HUDEP-2 (cell line): ENCODE measurements around the gene MARK1.

ENCODE experiments used
- DNase-seq, 76 experiments: peaks; one replicate each; lab custom pipeline; 2025; ENCODE audit not compliant: unreplicated experiment in 76 of 76; lab: John Stamatoyannopoulos, UW

MARK1 gene

DNA sequence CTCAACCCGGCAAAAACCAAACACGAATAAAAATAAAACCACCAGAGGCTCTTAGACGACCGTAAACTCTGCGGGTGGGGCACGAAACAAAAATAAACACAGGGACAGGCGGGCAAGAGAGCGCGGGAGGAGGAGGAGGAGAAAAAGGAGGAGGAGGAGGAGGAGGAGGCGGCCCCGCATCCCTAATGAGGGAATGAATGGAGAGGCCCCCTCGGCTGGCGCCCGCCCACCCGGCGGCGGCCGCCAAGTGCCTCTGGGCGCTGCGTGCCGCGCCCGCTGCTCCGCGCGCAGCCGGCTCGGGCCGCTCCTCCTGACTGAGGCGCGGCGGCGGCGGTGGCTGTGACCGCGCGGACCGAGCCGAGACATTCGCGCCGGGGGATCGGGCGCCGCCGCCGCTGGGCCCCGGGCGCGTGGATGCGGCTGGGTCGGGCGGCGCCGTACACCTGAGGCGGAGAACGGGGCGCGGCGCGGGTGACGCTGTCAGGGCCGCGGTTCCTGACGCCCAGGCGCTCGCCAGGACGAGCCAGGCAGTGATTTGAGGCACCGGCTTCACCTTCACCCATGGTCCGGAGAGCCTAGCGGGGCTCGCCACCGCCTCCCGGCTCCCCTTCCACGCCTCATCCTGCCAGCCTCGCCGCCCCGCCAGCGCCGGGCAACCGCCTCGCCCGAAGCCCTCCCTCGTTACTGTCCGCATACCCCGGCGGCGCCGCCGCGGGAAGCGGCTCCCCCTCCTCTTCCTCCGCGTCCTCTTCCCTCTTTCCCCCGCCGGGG is at the start of gene MARK1:
MARK1 (plus strand) TSS at position 229 of the 771 bp plus-strand sequence. CDS start 687 bp downstream, outside the sequence.
- DNase-seq = no peak

GRCh38 chr1:220483700-220484099 is 44.2 kb upstream of the MARK1 start:
- DNase-seq = no peak

- no peak for DNase-seq
Measured at GRCh38 chr1:220484135-220484534, 43.8 kb upstream of the MARK1 start.

GRCh38 chr1:220485131-220485530 is 42.8 kb upstream of the MARK1 start:
- no peak for DNase-seq

DNA sequence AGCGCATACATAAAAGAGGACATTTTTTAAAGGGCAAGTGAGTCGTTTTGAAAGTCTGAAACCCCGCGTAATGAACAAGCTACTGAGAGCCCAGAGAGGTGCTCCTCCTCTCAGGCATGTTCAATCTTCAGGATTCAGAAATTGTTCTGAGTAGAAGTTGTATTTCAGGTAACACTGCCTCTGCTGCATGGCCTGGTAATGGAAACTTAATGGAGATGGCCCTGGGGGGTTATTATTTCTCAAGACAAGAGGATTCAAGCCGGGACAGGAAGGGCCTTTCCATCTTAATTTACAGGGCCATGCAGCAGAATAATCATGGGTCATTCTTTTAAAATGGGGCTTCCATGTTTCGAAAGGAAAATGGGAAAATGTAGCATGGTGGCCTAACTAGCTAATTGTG is 42.1 kb upstream of the MARK1 start:
- no peak for DNase-seq

- no peak for DNase-seq
Measured at GRCh38 chr1:220487297-220487820, 40.6 kb upstream of the MARK1 start.

GRCh38 chr1:220491891-220492290 is 36.0 kb upstream of the MARK1 start:
- no peak for DNase-seq

GRCh38 chr1:220497220-220497947 is 30.6 kb upstream of the MARK1 start:
- DNase-seq = no peak

GRCh38 chr1:220498188-220498587 is 29.7 kb upstream of the MARK1 start:
- no peak for DNase-seq

DNA sequence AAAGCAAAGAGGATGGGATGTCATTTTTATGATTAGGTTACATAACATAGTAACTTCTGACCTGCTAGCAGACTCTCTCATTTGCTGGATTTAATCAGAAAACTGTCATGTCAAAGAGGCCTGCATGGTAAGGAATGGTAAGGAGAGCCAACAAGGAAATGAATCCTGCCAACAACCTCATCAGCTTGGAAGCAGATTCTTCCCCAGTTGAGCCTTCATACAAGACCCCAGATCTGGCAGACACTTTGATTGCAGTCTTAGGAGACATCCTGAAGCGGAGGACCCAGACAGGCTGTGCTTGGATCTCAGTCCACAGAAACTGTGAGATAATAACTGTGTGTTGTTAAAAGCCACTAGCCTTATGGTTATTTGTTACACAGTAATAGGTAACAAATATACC is 27.6 kb upstream of the MARK1 start:
- no peak for DNase-seq

- DNase-seq = no peak
Measured at GRCh38 chr1:220504329-220504728, 23.6 kb upstream of the MARK1 start.

DNA sequence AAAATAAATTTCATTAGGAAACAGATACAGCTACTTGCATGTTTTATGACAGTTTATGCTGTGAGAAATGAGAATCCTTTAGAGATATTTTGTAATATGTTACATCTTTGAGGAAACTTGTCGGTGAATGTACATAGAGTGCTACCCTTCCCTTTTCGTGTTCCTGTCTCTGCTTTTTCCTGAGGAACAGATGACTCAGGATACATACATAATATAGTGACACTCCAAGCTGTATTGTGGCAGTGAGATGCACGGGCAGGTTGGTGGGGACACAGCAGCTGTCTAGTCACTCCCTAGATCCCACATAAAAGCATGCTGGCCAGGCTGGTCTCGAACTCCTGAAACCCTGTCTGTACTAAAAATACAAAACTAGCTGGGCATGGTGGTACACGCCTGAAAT is 20.9 kb upstream of the MARK1 start:
- DNase-seq = no peak

DNA sequence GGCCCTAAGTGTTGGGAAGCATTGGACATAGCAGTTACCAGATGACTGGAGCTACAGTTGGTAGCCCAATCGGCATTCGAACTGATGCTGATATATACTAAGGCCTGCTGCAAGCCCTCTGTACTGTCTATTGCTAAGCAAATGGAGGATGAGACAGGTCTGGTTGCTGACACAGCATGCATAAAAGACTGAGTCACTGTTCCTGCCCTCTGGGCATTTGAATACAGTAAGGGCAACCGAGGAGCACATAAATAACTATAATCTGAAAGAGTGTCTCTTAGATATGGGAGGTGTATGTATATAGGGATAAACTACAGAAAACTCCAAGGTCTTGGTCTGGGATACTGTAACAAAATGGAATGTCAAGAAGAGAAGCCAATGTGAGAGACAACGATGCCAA is 16.8 kb upstream of the MARK1 start:
- no peak for DNase-seq

DNA sequence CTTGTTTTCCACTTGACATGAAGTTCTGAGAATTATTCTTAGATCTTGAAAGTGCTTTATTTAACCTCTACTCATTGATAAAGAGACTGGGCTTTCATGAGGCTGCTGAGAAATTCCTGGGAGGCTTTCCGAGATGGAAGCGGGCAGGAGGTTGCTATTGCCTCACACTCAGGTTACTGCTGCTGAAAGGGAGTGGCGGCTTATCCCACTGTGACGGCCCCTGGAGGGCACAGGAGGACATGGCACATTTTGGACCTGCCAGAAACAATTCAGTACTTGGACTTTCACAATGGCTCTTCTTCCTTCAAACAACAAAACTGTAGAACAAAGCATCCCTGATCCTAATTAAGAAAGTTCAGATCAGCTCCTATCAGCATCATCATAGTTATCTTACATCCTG is 16.2 kb upstream of the MARK1 start:
- no peak for DNase-seq

DNA sequence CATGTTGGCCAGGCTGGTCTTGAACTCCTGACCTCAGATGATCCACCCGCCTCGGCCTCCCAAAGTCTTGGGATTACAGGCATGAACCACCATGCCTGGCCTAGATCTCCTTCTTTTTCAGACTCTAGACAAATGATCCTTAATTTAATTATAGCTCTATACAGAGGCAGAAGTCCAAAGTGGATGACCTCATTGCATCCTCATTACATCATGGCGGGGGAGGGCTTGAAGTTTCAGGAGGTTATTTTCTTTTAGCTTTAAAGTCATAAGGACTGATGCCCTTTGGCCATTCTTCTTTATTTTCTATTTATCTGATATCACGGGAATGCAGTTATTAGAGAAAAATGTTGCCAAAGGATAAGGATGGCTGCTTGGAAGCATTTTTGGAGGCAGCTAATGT is 14.1 kb upstream of the MARK1 start:
- DNase-seq = no peak

GRCh38 chr1:220514256-220514655 is 13.7 kb upstream of the MARK1 start:
- no peak for DNase-seq

DNA sequence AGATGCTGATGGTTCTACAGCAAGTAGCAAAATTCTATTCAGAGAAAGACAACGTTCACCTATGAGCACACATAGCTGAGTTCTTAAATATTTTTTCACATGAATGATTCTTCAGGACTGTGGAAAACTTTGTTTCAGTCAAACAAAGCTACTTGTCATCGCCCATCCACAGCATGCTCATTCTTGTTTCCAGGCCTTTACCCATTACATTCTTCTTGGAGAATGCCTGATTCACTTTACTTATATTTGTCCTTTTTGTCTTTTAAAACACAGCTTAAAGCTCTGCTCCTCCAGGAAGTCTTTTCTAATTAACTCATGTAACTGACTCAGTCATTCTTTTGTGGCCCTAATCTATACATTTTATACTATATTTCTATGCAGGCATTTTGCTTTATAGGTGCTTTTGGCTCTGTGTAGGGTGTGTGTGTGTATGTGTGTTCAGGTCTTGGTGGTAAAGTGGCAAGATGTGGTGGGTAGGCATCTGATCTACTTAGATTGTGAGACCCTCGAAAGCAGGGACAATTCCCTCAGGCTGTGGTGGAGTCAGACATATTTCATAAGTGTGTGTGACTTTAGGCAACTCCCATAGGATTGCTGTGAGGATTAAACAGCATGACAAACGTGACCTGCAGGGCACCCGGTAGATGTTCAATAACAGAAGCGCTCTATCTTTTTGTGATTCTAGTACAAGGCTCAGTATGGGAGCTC is 11.8 kb upstream of the MARK1 start:
- DNase-seq = no peak

GRCh38 chr1:220516722-220517042 is 11.3 kb upstream of the MARK1 start:
- DNase-seq = no peak

- no peak for DNase-seq
Measured at GRCh38 chr1:220521778-220522177, 6.2 kb upstream of the MARK1 start.

- no peak for DNase-seq
Measured at GRCh38 chr1:220526294-220526693, 1.6 kb upstream of the MARK1 start.

GRCh38 chr1:220527279-220527907 is 543 bp upstream of the MARK1 start:
- no peak for DNase-seq
